CD14-positive monocyte (primary cell): ENCODE results near the gene PPP1R9B. TPM values are rescaled to one million over a fixed set of nuclear protein-coding genes. Genes with fewer than 3 reads are reported as not detected.

ENCODE experiments used
- DNase-seq, 3 donors: peaks; one replicate each; pipeline ENCODE4 v3.0.0-alpha.2; 2011 to 2022
- H2AFZ ChIP-seq: 2 replicates; pipeline ENCODE4 v1.6.0; 2012; ENCODE audit warnings: mild to moderate bottlenecking, low read depth, low read length, inconsistent platforms; ENCODE audit not compliant: insufficient read depth, poor library complexity, severe bottlenecking
- H3K27ac ChIP-seq, 2 donors: 1 replicate in 1 of 2; 2 replicates in 1 of 2; pipeline ENCODE4 v1.5.1; 2012 to 2013; ENCODE audit warnings: low read length in 2 of 2, control low read depth in 1 of 2, inconsistent platforms in 1 of 2, low read depth in 1 of 2, mild to moderate bottlenecking in 1 of 2
- H3K27me3 ChIP-seq, 2 donors: one replicate each; pipeline versions ENCODE4 v1.6.0 to v1.6.1; 2011 to 2013; ENCODE audit warnings: low read length in 2 of 2; ENCODE audit not compliant: control insufficient read depth in 2 of 2, insufficient read depth in 2 of 2
- H3K36me3 ChIP-seq, 2 donors: replicated peaks in 1 of 2; 1 replicate in 1 of 2; 2 replicates in 1 of 2; pipeline versions ENCODE4 v1.5.1 to v1.6.1; 2012 to 2013; ENCODE audit warnings: low read length in 2 of 2, control low read depth in 1 of 2, inconsistent platforms in 1 of 2, mild to moderate bottlenecking in 1 of 2; ENCODE audit not compliant: insufficient read depth in 2 of 2, control insufficient read depth in 1 of 2
- H3K4me1 ChIP-seq, 2 donors: 1 replicate in 1 of 2; 2 replicates in 1 of 2; pipeline versions ENCODE4 v1.5.1 to v1.6.1; 2012 to 2013; ENCODE audit warnings: low read length in 2 of 2, control low read depth in 1 of 2, inconsistent platforms in 1 of 2, mild to moderate bottlenecking in 1 of 2, moderate library complexity in 1 of 2; ENCODE audit not compliant: insufficient read depth in 2 of 2, control insufficient read depth in 1 of 2
- H3K4me2 ChIP-seq: replicated peaks from 2 replicates; pipeline ENCODE3; 2012; ENCODE audit warnings: low read length, moderate library complexity, mild to moderate bottlenecking; ENCODE audit not compliant: poor library complexity, severe bottlenecking; ENCODE audit errors: extremely low read depth
- H3K4me3 ChIP-seq, 3 experiments: fragments of 200-600 bp in 1 of 3; sonication (generic) in 1 of 3; replicated peaks in 1 of 3; 1 replicate in 2 of 3; 2 replicates in 1 of 3; pipeline ENCODE4 v1.5.1; 2011 to 2013; ENCODE audit warnings: low read length in 3 of 3, mild to moderate bottlenecking in 3 of 3, control low read depth in 2 of 3, low read depth in 2 of 3, inconsistent platforms in 1 of 3, moderate library complexity in 1 of 3
- H3K79me2 ChIP-seq: 2 replicates; pipeline ENCODE4 v1.6.0; 2012; ENCODE audit warnings: mild to moderate bottlenecking, control low read depth, inconsistent platforms, low read length, moderate library complexity; ENCODE audit not compliant: insufficient read depth
- H3K9ac ChIP-seq: 2 replicates; pipeline ENCODE4 v1.6.0; 2017; ENCODE audit warnings: low read length, mild to moderate bottlenecking; ENCODE audit not compliant: insufficient read depth, poor library complexity, severe bottlenecking
- H3K9me3 ChIP-seq, 2 donors: replicated peaks in 1 of 2; 1 replicate in 1 of 2; 2 replicates in 1 of 2; pipeline versions ENCODE4 v1.5.1 to v1.6.1; 2012 to 2013; ENCODE audit warnings: low read length in 2 of 2, control low read depth in 1 of 2; ENCODE audit not compliant: control insufficient read depth in 1 of 2, insufficient read depth in 1 of 2
- H4K20me1 ChIP-seq: 2 replicates; pipeline ENCODE4 v1.6.0; 2012; ENCODE audit warnings: mild to moderate bottlenecking, low read length, control low read depth, moderate library complexity; ENCODE audit not compliant: insufficient read depth
- H3K27ac Mint-ChIP-seq, 7 donors: one replicate each; pipeline ENCODE4 v1.8.0; 2020; ENCODE audit warnings: mild to moderate bottlenecking in 7 of 7, mixed read lengths in 7 of 7, moderate library complexity in 6 of 7, inconsistent platforms in 2 of 7
- H3K27me3 Mint-ChIP-seq, 3 donors: one replicate each; pipeline ENCODE4 v1.8.0; 2021 to 2022; ENCODE audit warnings: low read depth in 3 of 3, mild to moderate bottlenecking in 3 of 3, mixed read lengths in 3 of 3, moderate library complexity in 3 of 3, inconsistent platforms in 1 of 3
- H3K36me3 Mint-ChIP-seq, 2 donors: one replicate each; pipeline ENCODE4 v1.8.0; 2020; ENCODE audit warnings: mixed read lengths in 2 of 2, inconsistent platforms in 1 of 2, mild to moderate bottlenecking in 1 of 2
- H3K4me1 Mint-ChIP-seq: one replicate; pipeline ENCODE4 v1.8.0; 2020; ENCODE audit warnings: mild to moderate bottlenecking, mixed read lengths
- H3K4me3 Mint-ChIP-seq, 2 donors: one replicate each; pipeline ENCODE4 v1.8.0; 2020; ENCODE audit warnings: mild to moderate bottlenecking in 2 of 2, mixed read lengths in 2 of 2, moderate library complexity in 1 of 2
- H3K9me3 Mint-ChIP-seq, 7 donors: one replicate each; pipeline ENCODE4 v1.8.0; 2020 to 2022; ENCODE audit warnings: mixed read lengths in 7 of 7, mild to moderate bottlenecking in 6 of 7, moderate library complexity in 6 of 7, inconsistent platforms in 2 of 7
- CTCF ChIP-seq: fragments of 200-600 bp; IDR thresholded peaks from one replicate; pipeline ENCODE4 v1.8.0; 2022; ENCODE audit warnings: antibody characterized with exemption, mild to moderate bottlenecking
- WGBS: methylation state at CpG from one replicate; pipeline ENCODE4 v1.1.5; 2013; ENCODE audit warnings: missing lambda C conversion rate; ENCODE audit not compliant: insufficient coverage; 5-methylcytosine and 5-hydroxymethylcytosine counted together
- intact Hi-C, 2 donors: fragments of 100-400 bp; cut with micrococcal nuclease; formaldehyde crosslinking; loops; one replicate each; pipeline versions ENCODE4 v1.15.0 to v1.15.1; 2023
- polyA plus RNA-seq, 3 donors: library from polyadenylated mRNA; depleted of rRNA in 1 of 3; unstranded in 2 of 3; stranded (reverse) in 1 of 3; fragments of 300-500 nt in 2 of 3; fragments of >200 nt in 1 of 3; fragmentation: Illumina TruSeq in 2 of 3; gene quantifications; 1 replicate in 2 of 3; 2 replicates in 1 of 3; pipeline ENCODE4 v1.2.3, GENCODE V29; 2012 to 2021

Gene PPP1R9B
- polyA plus RNA-seq, 3 donors: 0.61 to 86.9 (median 1.3) TPM

GRCh38 chr17:50096758-50097157 is 53.7 kb downstream of the PPP1R9B start:
- no peak overlapping the region for H3K9ac ChIP-seq
- Mint-ChIP-seq H3K4me1 (peaks cover 24% of the 10 kb centered on the region), H3K4me3 (no peak overlapping the region)

GRCh38 chr17:50096092-50096491 is 54.4 kb downstream of the PPP1R9B start:
- peaks cover 3 to 6% (median 4%) of the 10 kb centered on the region in 3 donors for H3K27me3 Mint-ChIP-seq
- Histone ChIP-seq H3K27me3 (no peaks in the 10 kb centered on the region), H3K4me1 (peaks cover 16 to 23% of the 10 kb centered on the region in 2 donors), H3K4me3 (peak overlapping the region in 2 of 3 experiments; percentile 80 to 89), H3K36me3 (peaks cover 15 to 16% of the 10 kb centered on the region in 2 donors), H3K79me2 (peaks cover 7% of the 10 kb centered on the region), H3K4me2 (peak overlapping the region; percentile 100), H3K9me3 (no peaks in the 10 kb centered on the region), H4K20me1 (no peaks in the 10 kb centered on the region), H2AFZ (peak overlapping the region; percentile 95), H3K27ac (no peak overlapping the region), H3K9ac (peak overlapping the region; percentile 4)
- H3K9me3 Mint-ChIP-seq: no peaks in the 10 kb centered on the region
- H3K27ac Mint-ChIP-seq: peak overlapping the region in 4 of 7 donors; percentile 50 to 91 (median 82)
- peak overlapping the region; percentile 93 to 99 for H3K4me3 Mint-ChIP-seq
- WGBS: 44% methylated on average over 6 of the region's 6 CpGs
- peaks cover 24 to 29% of the 10 kb centered on the region in 2 donors for H3K36me3 Mint-ChIP-seq
- no peak for TF ChIP-seq CTCF
- DNase-seq: no peak
- intact Hi-C loops: no loop called here
- H3K4me1 Mint-ChIP-seq: peaks cover 24% of the 10 kb centered on the region

More at GRCh38 chr17:50096758-50097157, 53.7 kb downstream of the PPP1R9B start:
- no peak overlapping the region for H2AFZ ChIP-seq
- H3K27me3 Mint-ChIP-seq: peaks cover 3 to 4% (median 3%) of the 10 kb centered on the region in 3 donors
- no peaks in the 10 kb centered on the region for H3K9me3 Mint-ChIP-seq
- H3K4me1 ChIP-seq: peaks cover 16 to 23% of the 10 kb centered on the region in 2 donors
- peaks cover 15 to 18% of the 10 kb centered on the region in 2 donors for H3K36me3 ChIP-seq
- 90% methylated on average over 3 of the region's 3 CpGs for WGBS
- H3K9me3 ChIP-seq: no peaks in the 10 kb centered on the region
- no peak overlapping the region for H3K27ac Mint-ChIP-seq
- peaks cover 27 to 36% of the 10 kb centered on the region in 2 donors for H3K36me3 Mint-ChIP-seq
- H4K20me1 ChIP-seq: no peaks in the 10 kb centered on the region
- no peaks in the 10 kb centered on the region for H3K27me3 ChIP-seq
- H3K79me2 ChIP-seq: peaks cover 7% of the 10 kb centered on the region
- no peak overlapping the region for H3K4me3 ChIP-seq
- H3K4me2 ChIP-seq: no peak overlapping the region
- H3K27ac ChIP-seq: no peak overlapping the region
- intact Hi-C loops: no loop called here
- TF ChIP-seq CTCF: no peak
- DNase-seq: no peak
